ENCODE data around the gene IL15RA. TPM values are rescaled to one million over a fixed set of nuclear protein-coding genes. Genes with fewer than 3 reads are reported as not detected.
A peak's percentile ranks its signal among the peaks of the same experiment; 100 is the strongest.

IL15RA gene
- total RNA-seq, 2 experiments from 2014 or later, result 20.1 to 20.2 TPM

- peak; percentile 66 for DNase-seq
- H3K9me3 Mint-ChIP-seq, result no peaks in the 10 kb centered on the region
- ChIA-PET CTCF (interaction anchor here (0.5 to 2.3 kb wide), 11 partner anchors 11 to 114 kb away, joined by 3 to 11 read pairs (median 4); partner anchors contain the start of genes ANKRD16 and FBH1), POLR2A (interaction anchor here (0.8 to 2.5 kb wide), 11 partner anchors 15 to 164 kb away, joined by 3 to 12 read pairs (median 4); partner anchors contain the start of genes ANKRD16, FBH1 and GDI2)
- H3K4me3 Mint-ChIP-seq, result peak overlapping the region; percentile 91
- no peaks in the 10 kb centered on the region for H3K36me3 Mint-ChIP-seq
- H3K4me1 Mint-ChIP-seq (ENCODE audit: low read depth), result peaks cover 35% of the 10 kb centered on the region
- no peaks in the 10 kb centered on the region for H3K27me3 Mint-ChIP-seq
- peak overlapping the region; percentile 93 for H3K27ac Mint-ChIP-seq
- intact Hi-C loops (cut with micrococcal nuclease), result loop anchor here (1.0 to 10.0 kb wide), 10 partner anchors 27 to 682 kb away; partner anchors contain the start of genes FBH1 and GDI2
Measured at GRCh38 chr10:5976512-5977470, 552 bp downstream of the IL15RA start.

- Mint-ChIP-seq H3K4me1 (ENCODE audit: low read depth) (peaks cover 44% of the 10 kb centered on the region), H3K4me3 (peak overlapping the region; percentile 91), H3K9me3 (no peaks in the 10 kb centered on the region), H3K27ac (peak overlapping the region; percentile 93), H3K36me3 (no peaks in the 10 kb centered on the region), H3K27me3 (no peaks in the 10 kb centered on the region)
- intact Hi-C loops (cut with micrococcal nuclease), result loop anchor here (1.0 to 10.0 kb wide), 10 partner anchors 27 to 681 kb away; partner anchors contain the start of genes FBH1 and GDI2
- DNase-seq, result peak; percentile 85
- ChIA-PET POLR2A (interaction anchor here (0.8 to 2.5 kb wide), 10 partner anchors 29 to 163 kb away, joined by 3 to 12 read pairs (median 4); partner anchors contain the start of genes ANKRD16, FBH1 and GDI2), CTCF (interaction anchor here (0.6 to 2.3 kb wide), 9 partner anchors 12 to 115 kb away, joined by 3 to 11 read pairs (median 4); partner anchors contain the start of genes ANKRD16 and FBH1)
Measured at GRCh38 chr10:5975641-5976473, 1.5 kb downstream of the IL15RA start.

GRCh38 chr10:5973069-5973468, 4.3 kb downstream of the IL15RA start:
- Mint-ChIP-seq H3K4me1 (ENCODE audit: low read depth) (peaks cover 53% of the 10 kb centered on the region), H3K9me3 (no peaks in the 10 kb centered on the region), H3K27me3 (no peaks in the 10 kb centered on the region), H3K36me3 (peaks cover 7% of the 10 kb centered on the region), H3K27ac (no peak overlapping the region), H3K4me3 (no peak overlapping the region)
- POLR2A ChIA-PET, result no interaction called here
- no peak for DNase-seq
- CTCF ChIA-PET, result no interaction called here
- intact Hi-C loops (cut with micrococcal nuclease), result loop anchor here (10.0 kb wide), 1 partner anchor 678 kb away; no protein-coding TSS in a partner anchor

- Mint-ChIP-seq H3K27me3 (no peaks in the 10 kb centered on the region), H3K4me3 (no peak overlapping the region), H3K27ac (peak overlapping the region; percentile 82), H3K36me3 (peaks cover 7% of the 10 kb centered on the region), H3K4me1 (ENCODE audit: low read depth) (peaks cover 53% of the 10 kb centered on the region), H3K9me3 (no peaks in the 10 kb centered on the region)
- no peak for DNase-seq
- intact Hi-C loops (cut with micrococcal nuclease), result loop anchor here (10.0 kb wide), 1 partner anchor 677 kb away; no protein-coding TSS in a partner anchor
- CTCF ChIA-PET, result interaction anchor here (0.7 to 1.7 kb wide), 2 partner anchors 42 to 430 kb away, joined by 3 to 4 read pairs; no protein-coding TSS in a partner anchor
- POLR2A ChIA-PET, result interaction anchor here (0.6 to 1.3 kb wide), 4 partner anchors 78 to 125 kb away, joined by 3 to 5 read pairs (median 3); no protein-coding TSS in a partner anchor
Measured at GRCh38 chr10:5971886-5972285, 5.5 kb downstream of the IL15RA start.

GRCh38 chr10:5971315-5971832, 6.0 kb downstream of the IL15RA start:
- intact Hi-C loops (cut with micrococcal nuclease), result loop anchor here (10.0 kb wide), 1 partner anchor 677 kb away; no protein-coding TSS in a partner anchor
- no peaks in the 10 kb centered on the region for H3K27me3 Mint-ChIP-seq
- ChIA-PET CTCF (interaction anchor here (0.7 to 1.7 kb wide), 2 partner anchors 42 to 431 kb away, joined by 3 to 4 read pairs; no protein-coding TSS in a partner anchor), POLR2A (interaction anchor here (0.6 to 1.3 kb wide), 4 partner anchors 78 to 124 kb away, joined by 3 to 5 read pairs (median 3); no protein-coding TSS in a partner anchor)
- H3K27ac Mint-ChIP-seq, result peak overlapping the region; percentile 82
- no peaks in the 10 kb centered on the region for H3K9me3 Mint-ChIP-seq
- peak; percentile 57 for DNase-seq
- peaks cover 52% of the 10 kb centered on the region for H3K4me1 Mint-ChIP-seq (ENCODE audit: low read depth)
- no peak overlapping the region for H3K4me3 Mint-ChIP-seq
- peaks cover 7% of the 10 kb centered on the region for H3K36me3 Mint-ChIP-seq

- CTCF ChIA-PET, result interaction anchor here (1.7 kb wide), 1 partner anchor 43 kb away, joined by 4 read pairs; no protein-coding TSS in a partner anchor
- Mint-ChIP-seq H3K4me3 (no peak overlapping the region), H3K9me3 (no peaks in the 10 kb centered on the region), H3K27ac (peak overlapping the region; percentile 82), H3K27me3 (no peaks in the 10 kb centered on the region), H3K36me3 (peaks cover 7% of the 10 kb centered on the region), H3K4me1 (ENCODE audit: low read depth) (peaks cover 45% of the 10 kb centered on the region)
- POLR2A ChIA-PET, result interaction anchor here (0.6 to 1.3 kb wide), 3 partner anchors 80 to 190 kb away, joined by 3 to 5 read pairs (median 3); no protein-coding TSS in a partner anchor
- intact Hi-C loops (cut with micrococcal nuclease), result loop anchor here (10.0 kb wide), 1 partner anchor 676 kb away; no protein-coding TSS in a partner anchor
- DNase-seq, result no peak
Measured at GRCh38 chr10:5970527-5970926, 6.8 kb downstream of the IL15RA start.

GRCh38 chr10:5970066-5970465, 7.3 kb downstream of the IL15RA start:
- DNase-seq, result no peak
- no peaks in the 10 kb centered on the region for H3K27me3 Mint-ChIP-seq
- POLR2A ChIA-PET, result interaction anchor here (0.6 kb wide), 2 partner anchors 102 to 189 kb away, joined by 3 read pairs; no protein-coding TSS in a partner anchor
- H3K4me1 Mint-ChIP-seq (ENCODE audit: low read depth), result peaks cover 40% of the 10 kb centered on the region
- H3K4me3 Mint-ChIP-seq, result no peak overlapping the region
- H3K9me3 Mint-ChIP-seq, result no peaks in the 10 kb centered on the region
- CTCF ChIA-PET, result no interaction called here
- peak overlapping the region; percentile 8 for H3K27ac Mint-ChIP-seq
- intact Hi-C loops (cut with micrococcal nuclease), result loop anchor here (10.0 kb wide), 1 partner anchor 675 kb away; no protein-coding TSS in a partner anchor
- H3K36me3 Mint-ChIP-seq, result peaks cover 7% of the 10 kb centered on the region

- no peaks in the 10 kb centered on the region for H3K27me3 Mint-ChIP-seq
- POLR2A ChIA-PET, result no interaction called here
- no peaks in the 10 kb centered on the region for H3K9me3 Mint-ChIP-seq
- DNase-seq, result no peak
- H3K36me3 Mint-ChIP-seq, result peaks cover 7% of the 10 kb centered on the region
- no peak overlapping the region for H3K27ac Mint-ChIP-seq
- CTCF ChIA-PET, result no interaction called here
- H3K4me1 Mint-ChIP-seq (ENCODE audit: low read depth), result peaks cover 32% of the 10 kb centered on the region
- intact Hi-C loops (cut with micrococcal nuclease), result no loop called here
- no peak overlapping the region for H3K4me3 Mint-ChIP-seq
Measured at GRCh38 chr10:5968681-5969453, 8.5 kb downstream of the IL15RA start.

- intact Hi-C loops (cut with micrococcal nuclease), result no loop called here
- CTCF ChIA-PET, result no interaction called here
- POLR2A ChIA-PET, result no interaction called here
- Mint-ChIP-seq H3K4me1 (ENCODE audit: low read depth) (peaks cover 28% of the 10 kb centered on the region), H3K36me3 (peaks cover 10% of the 10 kb centered on the region), H3K27ac (no peak overlapping the region), H3K4me3 (no peak overlapping the region), H3K9me3 (no peaks in the 10 kb centered on the region), H3K27me3 (no peaks in the 10 kb centered on the region)
- no peak for DNase-seq
Measured at GRCh38 chr10:5968037-5968680, 9.2 kb downstream of the IL15RA start.

- H3K36me3 Mint-ChIP-seq, result peaks cover 23% of the 10 kb centered on the region
- POLR2A ChIA-PET, result no interaction called here
- no peak overlapping the region for H3K4me3 Mint-ChIP-seq
Measured at GRCh38 chr10:5965266-5965665, 12.1 kb downstream of the IL15RA start.

More at GRCh38 chr10:5965266-5965665, 12.1 kb downstream of the IL15RA start:
- no peak for DNase-seq
- H3K4me1 Mint-ChIP-seq (ENCODE audit: low read depth), result peaks cover 8% of the 10 kb centered on the region
- no peak overlapping the region for H3K27ac Mint-ChIP-seq
- H3K9me3 Mint-ChIP-seq, result no peaks in the 10 kb centered on the region
- H3K27me3 Mint-ChIP-seq, result no peaks in the 10 kb centered on the region
- CTCF ChIA-PET, result no interaction called here
- intact Hi-C loops (cut with micrococcal nuclease), result no loop called here

Measured in activated CD4-positive, alpha-beta memory T cell treated with anti-CD3 and anti-CD28 coated beads for 36 hours (primary cell).